ENCODE results near the gene CREG2. TPM values are rescaled to one million over a fixed set of nuclear protein-coding genes. Genes with fewer than 3 reads are reported as not detected.

The CREG2 gene
- total RNA-seq, 5 donors from 2014 or later (not counting 1 experiment from before 2014, with no cell fraction given), result 0.13 TPM; not detected in 4

- H3K9me3 ChIP-seq, result no peaks in the 10 kb centered on the region
- ATAC-seq (replicated peaks in 1 of 4) (peak; percentile 53 to 78 (median 66)), DNase-seq (peak in 34 of 35 experiments; percentile 11 to 82 (median 46))
- Mint-ChIP-seq H3K27ac (no peak overlapping the region), H3K4me3 (no peak overlapping the region), H3K9me3 (peaks cover 0 to 7% (median 0%) of the 10 kb centered on the region in 3 donors), H3K27me3 (no peaks in the 10 kb centered on the region), H3K4me1 (no peaks in the 10 kb centered on the region), H3K36me3 (no peaks in the 10 kb centered on the region)
- H3K27ac ChIP-seq (ENCODE audit: low read length), result no peak overlapping the region
- no peaks in the 10 kb centered on the region for H3K4me1 ChIP-seq (ENCODE audit: control insufficient read depth in 1 of 2, extremely low read depth in 1 of 2, insufficient read depth in 2 of 2, low read length in 2 of 2)
- POLR2A ChIA-PET, result interaction anchor here (0.5 kb wide), 2 partner anchors 292 to 821 kb away, joined by 4 to 6 read pairs; no protein-coding TSS in a partner anchor
- no peak overlapping the region for H3K4me3 ChIP-seq (ENCODE audit: control insufficient read depth in 1 of 2, extremely low read depth in 1 of 2, low read length in 1 of 2)
- CTCF ChIA-PET, result interaction anchor here (0.6 to 3.8 kb wide), 21 partner anchors 46 to 1029 kb away, joined by 3 to 42 read pairs (median 6); no protein-coding TSS in a partner anchor
- peaks cover 0 to 8% of the 10 kb centered on the region in 2 experiments for H3K27me3 ChIP-seq (replicated peaks in 1 of 2; ENCODE audit: control insufficient read depth in 2 of 2, extremely low read depth in 1 of 2, insufficient read depth in 2 of 2, low read length in 1 of 2)
- no peaks in the 10 kb centered on the region for H3K36me3 ChIP-seq (ENCODE audit: control insufficient read depth in 2 of 2, extremely low read depth in 1 of 2, insufficient read depth in 1 of 2, low read length in 1 of 2)
- WGBS (ENCODE audit: insufficient coverage), result 95% methylated on average over 9 of the region's 10 CpGs
Measured at GRCh38 chr2:101419096-101419663, 31.9 kb upstream of the CREG2 start.

GRCh38 chr2:101418460-101419095 lies 31.3 kb upstream of the CREG2 start:
- Histone ChIP-seq H3K4me3 (ENCODE audit: control insufficient read depth in 1 of 2, extremely low read depth in 1 of 2, low read length in 1 of 2) (no peak overlapping the region), H3K27ac (ENCODE audit: low read length) (no peak overlapping the region), H3K9me3 (no peaks in the 10 kb centered on the region), H3K27me3 (replicated peaks in 1 of 2; ENCODE audit: control insufficient read depth in 2 of 2, extremely low read depth in 1 of 2, insufficient read depth in 2 of 2, low read length in 1 of 2) (peaks cover 0 to 13% of the 10 kb centered on the region in 2 experiments), H3K36me3 (ENCODE audit: control insufficient read depth in 2 of 2, extremely low read depth in 1 of 2, insufficient read depth in 1 of 2, low read length in 1 of 2) (no peaks in the 10 kb centered on the region), H3K4me1 (ENCODE audit: control insufficient read depth in 1 of 2, extremely low read depth in 1 of 2, insufficient read depth in 2 of 2, low read length in 2 of 2) (no peaks in the 10 kb centered on the region)
- CTCF ChIA-PET, result interaction anchor here (0.6 to 3.8 kb wide), 21 partner anchors 32 to 1030 kb away, joined by 3 to 42 read pairs (median 6); no protein-coding TSS in a partner anchor
- no peak overlapping the region for H3K27ac Mint-ChIP-seq
- H3K9me3 Mint-ChIP-seq, result peaks cover 0 to 7% (median 0%) of the 10 kb centered on the region in 3 donors
- peak in 1 of 35 experiments; percentile 7 for DNase-seq
- H3K4me1 Mint-ChIP-seq, result no peaks in the 10 kb centered on the region
- POLR2A ChIA-PET, result interaction anchor here (0.5 kb wide), 2 partner anchors 293 to 821 kb away, joined by 4 to 6 read pairs; no protein-coding TSS in a partner anchor
- ATAC-seq (replicated peaks in 1 of 4), result no peak
- H3K36me3 Mint-ChIP-seq, result no peaks in the 10 kb centered on the region
- WGBS (ENCODE audit: insufficient coverage), result 85% methylated on average over 5 of the region's 12 CpGs
- H3K27me3 Mint-ChIP-seq, result no peaks in the 10 kb centered on the region
- H3K4me3 Mint-ChIP-seq, result no peak overlapping the region

- H3K27ac Mint-ChIP-seq, result no peak overlapping the region
- DNase-seq (no peak), ATAC-seq (replicated peaks in 1 of 4) (no peak)
- no peak overlapping the region for H3K4me3 Mint-ChIP-seq
- Histone ChIP-seq H3K4me3 (ENCODE audit: control insufficient read depth in 1 of 2, extremely low read depth in 1 of 2, low read length in 1 of 2) (no peak overlapping the region), H3K27me3 (replicated peaks in 1 of 2; ENCODE audit: control insufficient read depth in 2 of 2, extremely low read depth in 1 of 2, insufficient read depth in 2 of 2, low read length in 1 of 2) (peaks cover 0 to 20% of the 10 kb centered on the region in 2 experiments), H3K36me3 (ENCODE audit: control insufficient read depth in 2 of 2, extremely low read depth in 1 of 2, insufficient read depth in 1 of 2, low read length in 1 of 2) (no peaks in the 10 kb centered on the region), H3K27ac (ENCODE audit: low read length) (no peak overlapping the region), H3K9me3 (no peaks in the 10 kb centered on the region), H3K4me1 (ENCODE audit: control insufficient read depth in 1 of 2, extremely low read depth in 1 of 2, insufficient read depth in 2 of 2, low read length in 2 of 2) (no peaks in the 10 kb centered on the region)
- H3K27me3 Mint-ChIP-seq, result no peaks in the 10 kb centered on the region
- H3K4me1 Mint-ChIP-seq, result no peaks in the 10 kb centered on the region
- CTCF ChIA-PET, result interaction anchor here in 1 of 2 donors (1.0 to 3.8 kb wide), 4 partner anchors 24 to 415 kb away, joined by 3 to 26 read pairs (median 4); no protein-coding TSS in a partner anchor
- no peaks in the 10 kb centered on the region for H3K36me3 Mint-ChIP-seq
- WGBS (ENCODE audit: insufficient coverage), result 82% methylated on average over 5 of the region's 5 CpGs
- H3K9me3 Mint-ChIP-seq, result peaks cover 0 to 7% (median 0%) of the 10 kb centered on the region in 3 donors
- POLR2A ChIA-PET, result interaction anchor here (0.6 to 0.7 kb wide), 3 partner anchors 169 to 431 kb away, joined by 3 to 11 read pairs (median 3); no protein-coding TSS in a partner anchor
Measured at GRCh38 chr2:101416609-101417008, 29.3 kb upstream of the CREG2 start.

GRCh38 chr2:101415884-101416283 lies 28.6 kb upstream of the CREG2 start:
- Mint-ChIP-seq H3K9me3 (peaks cover 0 to 7% (median 0%) of the 10 kb centered on the region in 3 donors), H3K4me1 (no peaks in the 10 kb centered on the region), H3K36me3 (no peaks in the 10 kb centered on the region), H3K27me3 (no peaks in the 10 kb centered on the region), H3K27ac (no peak overlapping the region), H3K4me3 (no peak overlapping the region)
- no peak for ATAC-seq (replicated peaks in 1 of 4)
- ChIA-PET CTCF (interaction anchor here in 1 of 2 donors (3.8 kb wide), 1 partner anchor 413 kb away, joined by 26 read pairs; no protein-coding TSS in a partner anchor), POLR2A (no interaction called here)
- Histone ChIP-seq H3K4me1 (ENCODE audit: control insufficient read depth in 1 of 2, extremely low read depth in 1 of 2, insufficient read depth in 2 of 2, low read length in 2 of 2) (no peaks in the 10 kb centered on the region), H3K36me3 (ENCODE audit: control insufficient read depth in 2 of 2, extremely low read depth in 1 of 2, insufficient read depth in 1 of 2, low read length in 1 of 2) (no peaks in the 10 kb centered on the region), H3K27ac (ENCODE audit: low read length) (no peak overlapping the region), H3K9me3 (no peaks in the 10 kb centered on the region), H3K27me3 (replicated peaks in 1 of 2; ENCODE audit: control insufficient read depth in 2 of 2, extremely low read depth in 1 of 2, insufficient read depth in 2 of 2, low read length in 1 of 2) (peaks cover 0 to 20% of the 10 kb centered on the region in 2 experiments), H3K4me3 (ENCODE audit: control insufficient read depth in 1 of 2, extremely low read depth in 1 of 2, low read length in 1 of 2) (no peak overlapping the region)
- WGBS (ENCODE audit: insufficient coverage), result 89% methylated on average over 3 of the region's 3 CpGs
- DNase-seq, result no peak

GRCh38 chr2:101415220-101415619 lies 27.9 kb upstream of the CREG2 start:
- ChIA-PET CTCF (no interaction called here), POLR2A (no interaction called here)
- peaks cover 0 to 20% of the 10 kb centered on the region in 2 experiments for H3K27me3 ChIP-seq (replicated peaks in 1 of 2; ENCODE audit: control insufficient read depth in 2 of 2, extremely low read depth in 1 of 2, insufficient read depth in 2 of 2, low read length in 1 of 2)
- no peak for ATAC-seq (replicated peaks in 1 of 4)
- H3K9me3 ChIP-seq, result no peaks in the 10 kb centered on the region
- DNase-seq, result no peak
- H3K27ac ChIP-seq (ENCODE audit: low read length), result no peak overlapping the region
- no peaks in the 10 kb centered on the region for H3K4me1 ChIP-seq (ENCODE audit: control insufficient read depth in 1 of 2, extremely low read depth in 1 of 2, insufficient read depth in 2 of 2, low read length in 2 of 2)
- Mint-ChIP-seq H3K9me3 (peaks cover 0 to 7% (median 0%) of the 10 kb centered on the region in 3 donors), H3K27ac (no peak overlapping the region), H3K27me3 (no peaks in the 10 kb centered on the region), H3K36me3 (no peaks in the 10 kb centered on the region), H3K4me3 (no peak overlapping the region), H3K4me1 (no peaks in the 10 kb centered on the region)
- H3K36me3 ChIP-seq (ENCODE audit: control insufficient read depth in 2 of 2, extremely low read depth in 1 of 2, insufficient read depth in 1 of 2, low read length in 1 of 2), result no peaks in the 10 kb centered on the region
- H3K4me3 ChIP-seq (ENCODE audit: control insufficient read depth in 1 of 2, extremely low read depth in 1 of 2, low read length in 1 of 2), result no peak overlapping the region
- no CpG with 5 or more reads among the region's 2 CpGs for WGBS (ENCODE audit: insufficient coverage)

- H3K27me3 Mint-ChIP-seq, result peaks cover 2 to 4% of the 10 kb centered on the region in 2 donors
- no peaks in the 10 kb centered on the region for H3K9me3 ChIP-seq
- DNase-seq (no peak), ATAC-seq (replicated peaks in 1 of 4) (no peak)
- H3K36me3 Mint-ChIP-seq, result no peaks in the 10 kb centered on the region
- no peak overlapping the region for H3K27ac Mint-ChIP-seq
- H3K4me1 Mint-ChIP-seq, result no peaks in the 10 kb centered on the region
- H3K4me1 ChIP-seq (ENCODE audit: control insufficient read depth in 1 of 2, extremely low read depth in 1 of 2, insufficient read depth in 2 of 2, low read length in 2 of 2), result no peaks in the 10 kb centered on the region
- no peaks in the 10 kb centered on the region for H3K36me3 ChIP-seq (ENCODE audit: control insufficient read depth in 2 of 2, extremely low read depth in 1 of 2, insufficient read depth in 1 of 2, low read length in 1 of 2)
- no peak overlapping the region for H3K4me3 ChIP-seq (ENCODE audit: control insufficient read depth in 1 of 2, extremely low read depth in 1 of 2, low read length in 1 of 2)
- H3K9me3 Mint-ChIP-seq, result peaks cover 0 to 7% (median 0%) of the 10 kb centered on the region in 3 donors
- ChIA-PET CTCF (no interaction called here), POLR2A (no interaction called here)
- no peak overlapping the region for H3K4me3 Mint-ChIP-seq
- peaks cover 0 to 26% of the 10 kb centered on the region in 2 experiments for H3K27me3 ChIP-seq (replicated peaks in 1 of 2; ENCODE audit: control insufficient read depth in 2 of 2, extremely low read depth in 1 of 2, insufficient read depth in 2 of 2, low read length in 1 of 2)
- 75% methylated on average over 2 of the region's 9 CpGs for WGBS (ENCODE audit: insufficient coverage)
- no peak overlapping the region for H3K27ac ChIP-seq (ENCODE audit: low read length)
Measured at GRCh38 chr2:101412092-101412694, 24.9 kb upstream of the CREG2 start.
